Keratinocyte (primary cell): ENCODE data around the gene KANSL1. TPM values are rescaled to one million over a fixed set of nuclear protein-coding genes. Genes with fewer than 3 reads are reported as not detected.

Experiments used
- DNase-seq: peaks from one replicate; pipeline ENCODE4 v3.0.0-alpha.2; 2011; ENCODE audit warnings: low read depth, missing footprints, low spot score
- FAIRE-seq: peaks from 2 replicates; lab custom pipeline; 2011; peaks lifted over from hg19 to GRCh38; lab: Jason Lieb, UNC
- H2AFZ ChIP-seq: 2 replicates; pipeline ENCODE4 v1.6.0; 2012; ENCODE audit warnings: low read length, control low read depth, inconsistent platforms; ENCODE audit not compliant: control insufficient read depth
- H3K27ac ChIP-seq: 2 replicates; pipeline ENCODE4 v1.5.1; 2011; ENCODE audit warnings: low read length; ENCODE audit not compliant: control insufficient read depth, insufficient read depth
- H3K27me3 ChIP-seq: 3 replicates; pipeline ENCODE4 v1.6.0; 2011; ENCODE audit warnings: low read length; ENCODE audit not compliant: control insufficient read depth, insufficient read depth; ENCODE audit errors: extremely low read depth
- H3K36me3 ChIP-seq, 2 experiments: 2 replicates in 1 of 2; 3 replicates in 1 of 2; pipeline ENCODE4 v1.5.1; 2011; ENCODE audit warnings: low read length in 2 of 2, mild to moderate bottlenecking in 1 of 2; ENCODE audit not compliant: control insufficient read depth in 2 of 2, insufficient read depth in 2 of 2; ENCODE audit errors: extremely low read depth in 1 of 2
- H3K4me1 ChIP-seq: 3 replicates; pipeline ENCODE4 v1.5.1; 2011; ENCODE audit warnings: low read length; ENCODE audit not compliant: control insufficient read depth, insufficient read depth; ENCODE audit errors: extremely low read depth
- H3K4me2 ChIP-seq: 3 replicates; pipeline ENCODE4 v1.6.0; 2011; ENCODE audit warnings: low read depth, low read length; ENCODE audit not compliant: control insufficient read depth, insufficient read depth; ENCODE audit errors: extremely low read depth
- H3K4me3 ChIP-seq, 3 experiments: fragments of 200-600 bp in 1 of 3; sonication (generic) in 1 of 3; 2 replicates in 2 of 3; 3 replicates in 1 of 3; pipeline ENCODE4 v1.5.1; 2011 to 2016; ENCODE audit warnings: low read length in 3 of 3, mild to moderate bottlenecking in 3 of 3, control low read depth in 2 of 3, inconsistent platforms in 1 of 3, low read depth in 1 of 3, mixed read lengths in 1 of 3, mixed run types in 1 of 3, moderate library complexity in 1 of 3; ENCODE audit not compliant: control insufficient read depth in 2 of 3, insufficient read depth in 2 of 3; ENCODE audit errors: extremely low read depth in 1 of 3
- H3K79me2 ChIP-seq: 2 replicates; pipeline ENCODE4 v1.6.0; 2012; ENCODE audit warnings: low read length; ENCODE audit not compliant: control insufficient read depth, insufficient read depth
- H3K9ac ChIP-seq: 3 replicates; pipeline ENCODE4 v1.6.0; 2011; ENCODE audit warnings: low read length; ENCODE audit not compliant: control insufficient read depth, insufficient read depth; ENCODE audit errors: extremely low read depth
- H3K9me1 ChIP-seq: 3 replicates; pipeline ENCODE4 v1.6.0; 2011; ENCODE audit warnings: low read length; ENCODE audit not compliant: control insufficient read depth, insufficient read depth; ENCODE audit errors: extremely low read depth
- H3K9me3 ChIP-seq: 2 replicates; pipeline ENCODE4 v1.5.1; 2012; ENCODE audit warnings: low read depth, low read length; ENCODE audit not compliant: control insufficient read depth
- H4K20me1 ChIP-seq: 3 replicates; pipeline ENCODE4 v1.6.0; 2011; ENCODE audit warnings: low read length; ENCODE audit not compliant: control insufficient read depth, insufficient read depth; ENCODE audit errors: extremely low read depth
- EZH2 ChIP-seq: IDR thresholded peaks from one replicate; pipeline ENCODE4 v1.6.1; 2012; ENCODE audit warnings: inconsistent platforms, mild to moderate bottlenecking, low read length, moderate library complexity
- dilution Hi-C: fragments of 300-500 bp; cut with MboI; formaldehyde crosslinking; loops from one replicate; pipeline ENCODE4 v1.7.0; 2020; ENCODE audit warnings: low sequenced_read_pairs; ENCODE audit not compliant: extremely low pct_ligation_motif_present
- polyA plus RNA-seq, 5 experiments: library from polyadenylated mRNA; depleted of rRNA in 3 of 5; stranded (reverse) in 3 of 5; stranded (forward) in 1 of 5; unstranded in 1 of 5; fragments of >200 nt; gene quantifications; 1 replicate in 1 of 5; 2 replicates in 3 of 5; 3 replicates in 1 of 5; pipeline versions ENCODE4 v1.2.1 to v1.2.3, GENCODE V29; 2011 to 2012; ENCODE audit warnings: missing spikeins in 2 of 5, low read depth in 1 of 5, low replicate concordance in 1 of 5
- TF ChIP-seq, protein P1 (sequence below), 3 experiments: IDR thresholded peaks in 1 of 3; conservative IDR thresholded peaks in 1 of 3; optimal IDR thresholded peaks in 1 of 3; 2 replicates in 2 of 3; 3 replicates in 1 of 3; pipeline versions ENCODE3 to v1.5.1; 2011; ENCODE audit warnings: low read length in 3 of 3, mild to moderate bottlenecking in 3 of 3, moderate library complexity in 2 of 3, control low read depth in 1 of 3, inconsistent platforms in 1 of 3; ENCODE audit not compliant: insufficient read depth in 2 of 3; ENCODE audit errors: extremely low read depth in 1 of 3

Gene KANSL1
- polyA plus RNA-seq, 1 donor (not counting 4 experiments of a cell fraction or from before 2014, with no cell fraction given), result 17.6 TPM

DNA sequence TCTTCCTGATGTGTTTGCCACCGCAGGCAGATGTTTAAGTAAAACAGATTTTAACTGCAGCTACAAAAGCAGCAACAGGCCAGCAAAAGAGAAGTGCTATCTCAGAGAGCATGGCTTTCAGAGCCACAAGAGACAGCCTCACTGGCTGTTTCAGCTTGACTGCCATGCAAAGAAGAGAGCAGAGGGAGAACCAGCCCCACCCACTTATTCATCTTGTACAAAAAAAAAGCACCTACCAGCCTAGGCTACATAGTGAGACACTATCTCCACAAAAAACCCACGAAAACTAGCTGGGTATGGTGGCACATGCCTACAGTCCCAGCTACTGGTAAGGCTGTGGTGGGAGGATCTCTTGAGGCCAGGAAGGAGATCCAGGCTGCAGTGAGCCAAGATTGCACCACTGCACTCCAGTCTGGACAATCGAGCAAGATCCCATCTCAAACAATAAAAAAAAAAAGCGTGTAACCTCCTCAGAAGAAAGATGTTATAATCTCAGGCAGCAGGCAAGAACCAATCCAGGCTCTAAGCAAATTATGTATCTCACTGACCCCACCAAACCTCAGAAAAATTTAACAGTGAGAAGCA lies 164.2 kb downstream of the KANSL1 start:
- Histone ChIP-seq H3K4me3 (no peak overlapping the region), H3K9ac (no peak overlapping the region), H3K79me2 (no peaks in the 10 kb centered on the region), H3K27ac (no peak overlapping the region), H2AFZ (no peak overlapping the region), H3K9me3 (no peaks in the 10 kb centered on the region), H3K4me1 (no peaks in the 10 kb centered on the region), H3K4me2 (no peak overlapping the region), H4K20me1 (no peaks in the 10 kb centered on the region), H3K36me3 (peaks cover 25 to 32% of the 10 kb centered on the region in 2 experiments), H3K9me1 (no peaks in the 10 kb centered on the region), H3K27me3 (no peaks in the 10 kb centered on the region)
- no peak for TF ChIP-seq EZH2
- TF ChIP-seq, protein P1, sequence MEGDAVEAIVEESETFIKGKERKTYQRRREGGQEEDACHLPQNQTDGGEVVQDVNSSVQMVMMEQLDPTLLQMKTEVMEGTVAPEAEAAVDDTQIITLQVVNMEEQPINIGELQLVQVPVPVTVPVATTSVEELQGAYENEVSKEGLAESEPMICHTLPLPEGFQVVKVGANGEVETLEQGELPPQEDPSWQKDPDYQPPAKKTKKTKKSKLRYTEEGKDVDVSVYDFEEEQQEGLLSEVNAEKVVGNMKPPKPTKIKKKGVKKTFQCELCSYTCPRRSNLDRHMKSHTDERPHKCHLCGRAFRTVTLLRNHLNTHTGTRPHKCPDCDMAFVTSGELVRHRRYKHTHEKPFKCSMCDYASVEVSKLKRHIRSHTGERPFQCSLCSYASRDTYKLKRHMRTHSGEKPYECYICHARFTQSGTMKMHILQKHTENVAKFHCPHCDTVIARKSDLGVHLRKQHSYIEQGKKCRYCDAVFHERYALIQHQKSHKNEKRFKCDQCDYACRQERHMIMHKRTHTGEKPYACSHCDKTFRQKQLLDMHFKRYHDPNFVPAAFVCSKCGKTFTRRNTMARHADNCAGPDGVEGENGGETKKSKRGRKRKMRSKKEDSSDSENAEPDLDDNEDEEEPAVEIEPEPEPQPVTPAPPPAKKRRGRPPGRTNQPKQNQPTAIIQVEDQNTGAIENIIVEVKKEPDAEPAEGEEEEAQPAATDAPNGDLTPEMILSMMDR (optimal IDR thresholded peaks at IDR 0.05 in 1 of 3, IDR thresholded peaks at IDR 0.05 in 1 of 3, conservative IDR thresholded peaks at IDR 0.05 in 1 of 3; ENCODE audit: extremely low read depth in 1 of 3, insufficient read depth in 2 of 3, low read length in 3 of 3), result no peak
- no peak for DNase-seq
- FAIRE-seq, result no peak
- dilution Hi-C loops, result no loop called here

DNA sequence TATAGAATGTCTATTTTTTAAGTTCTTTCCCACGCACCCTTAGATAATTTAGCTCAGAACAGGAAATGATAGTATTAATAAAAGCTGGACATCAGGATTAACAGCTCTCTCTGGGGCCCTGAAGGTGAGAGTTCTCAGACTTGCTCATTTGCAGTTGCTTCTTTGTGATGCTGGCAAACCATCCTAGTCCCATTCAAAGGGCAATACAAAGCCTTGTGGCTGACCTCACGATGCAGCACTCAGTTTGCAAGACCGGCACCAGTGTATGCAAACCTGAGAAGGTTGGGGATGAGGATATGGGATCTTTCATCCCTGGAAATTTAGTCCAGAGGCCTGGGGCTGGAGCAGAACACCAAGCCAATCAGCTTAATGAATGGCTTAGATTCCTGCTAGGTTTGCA lies 164.9 kb downstream of the KANSL1 start:
- Histone ChIP-seq H3K9ac (no peak overlapping the region), H3K4me2 (no peak overlapping the region), H3K36me3 (peaks cover 21 to 28% of the 10 kb centered on the region in 2 experiments), H3K27ac (no peak overlapping the region), H2AFZ (no peak overlapping the region), H3K9me3 (no peaks in the 10 kb centered on the region), H3K79me2 (no peaks in the 10 kb centered on the region), H4K20me1 (no peaks in the 10 kb centered on the region), H3K4me1 (no peaks in the 10 kb centered on the region), H3K27me3 (no peaks in the 10 kb centered on the region), H3K9me1 (no peaks in the 10 kb centered on the region), H3K4me3 (no peak overlapping the region)
- no peak for DNase-seq
- no peak for FAIRE-seq
- dilution Hi-C loops, result no loop called here
- TF ChIP-seq EZH2, result no peak
- TF ChIP-seq, protein P1 (optimal IDR thresholded peaks at IDR 0.05 in 1 of 3, IDR thresholded peaks at IDR 0.05 in 1 of 3, conservative IDR thresholded peaks at IDR 0.05 in 1 of 3; ENCODE audit: extremely low read depth in 1 of 3, insufficient read depth in 2 of 3, low read length in 3 of 3), result no peak
